ENCODE results near the gene AHI1. TPM values are rescaled to one million over a fixed set of nuclear protein-coding genes. Genes with fewer than 3 reads are reported as not detected.

Gene AHI1
- total and polyA plus RNA-seq, 2 of the 13 experiments (the other 11 are each of a cell fraction or from before 2014, with no cell fraction given): 7.2 to 18.6 TPM

DNA sequence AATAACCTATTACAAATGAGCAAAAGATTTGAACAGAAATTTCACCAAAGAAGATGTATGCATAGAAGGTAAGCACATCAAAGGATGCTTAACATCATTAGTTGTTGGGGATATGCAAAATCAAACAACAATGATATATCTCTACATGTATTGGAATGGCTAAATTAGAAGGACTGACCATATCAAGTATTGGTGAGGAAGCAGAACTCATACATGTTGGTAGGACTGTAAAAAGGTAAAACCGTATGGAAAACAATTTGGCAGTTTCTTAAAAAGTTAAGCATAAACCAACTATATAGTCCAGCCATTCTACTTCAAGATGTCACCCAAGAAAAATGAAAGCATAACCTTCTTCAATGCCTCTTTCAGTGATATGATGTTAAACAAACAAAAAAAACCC, 202.5 kb downstream of the AHI1 start:
- H3K4me1 ChIP-seq (ENCODE audit: insufficient read depth, low read length): no peaks in the 10 kb centered on the region
- ChIA-PET POLR2A (no interaction called here), CTCF (ENCODE audit: low intra/inter-chr PET ratio, low total read pairs) (no interaction called here)
- H4K20me1 ChIP-seq (ENCODE audit: insufficient read depth, low read length): no peaks in the 10 kb centered on the region
- DNase-seq (ENCODE audit: low spot score) (no peak), FAIRE-seq (no peak), ATAC-seq (no peak)
- H3K27ac ChIP-seq (ENCODE audit: extremely low read length, insufficient read depth, low read length): no peak overlapping the region
- H3K4me2 ChIP-seq (ENCODE audit: low read depth, low read length): no peak overlapping the region
- no TSS peak for BruUV-seq (replicated peaks)
- H2AFZ ChIP-seq (ENCODE audit: low read length): no peak overlapping the region
- intact Hi-C loops (cut with micrococcal nuclease; ENCODE audit: unreplicated experiment) (no loop called here), in situ Hi-C loops (cut with HindIII; ENCODE audit: extremely low pct_ligation_motif_present, low pct_unique_long_range_greater_than_20kb) (no loop called here)
- WGBS (ENCODE audit: low lambda C conversion rate): 86% methylated on average over 1 of the region's 1 CpG
- H3K9me3 ChIP-seq (ENCODE audit: low read length): no peaks in the 10 kb centered on the region
- no peak overlapping the region for H3K9ac ChIP-seq (ENCODE audit: insufficient read depth, low read depth, low read length)
- H3K36me3 ChIP-seq (replicated peaks in 1 of 2; ENCODE audit: control insufficient read depth in 1 of 2, insufficient read depth in 2 of 2, low read length in 2 of 2): no peaks in the 10 kb centered on the region
- no peak overlapping the region for H3K4me3 ChIP-seq (replicated peaks in 1 of 3; ENCODE audit: insufficient read depth in 1 of 3, low read depth in 2 of 3, low read length in 3 of 3)
- H3K27me3 ChIP-seq (ENCODE audit: control insufficient read depth in 1 of 2, insufficient read depth in 2 of 2, low read length in 2 of 2): no peaks in the 10 kb centered on the region
- H3K79me2 ChIP-seq (ENCODE audit: insufficient read depth, low read length): no peaks in the 10 kb centered on the region
- TF ChIP-seq SALL1 (CRISPR knock-in tag; IDR thresholded peaks at IDR 0.05) (no peak), CBX2 (IDR thresholded peaks at IDR 0.05; ENCODE audit: low read depth, low read length) (no peak), CBX2 (CRISPR knock-in tag; IDR thresholded peaks at IDR 0.05; ENCODE audit: low read depth) (no peak), TSC22D2 (CRISPR knock-in tag; IDR thresholded peaks at IDR 0.05; ENCODE audit: borderline replicate concordance) (no peak), TCF12 (IDR thresholded peaks at IDR 0.05) (no peak), TCF12 (CRISPR knock-in tag; IDR thresholded peaks at IDR 0.05) (no peak), KMT2A (CRISPR knock-in tag; IDR thresholded peaks at IDR 0.05) (no peak), RFX1 (IDR thresholded peaks at IDR 0.05) (no peak), TEAD2 (CRISPR knock-in tag; IDR thresholded peaks at IDR 0.05) (no peak), KDM1A (CRISPR knock-in tag; IDR thresholded peaks at IDR 0.05) (no peak), MTA3 (CRISPR knock-in tag; IDR thresholded peaks at IDR 0.05) (no peak)
- TF ChIP-seq, protein P1, sequence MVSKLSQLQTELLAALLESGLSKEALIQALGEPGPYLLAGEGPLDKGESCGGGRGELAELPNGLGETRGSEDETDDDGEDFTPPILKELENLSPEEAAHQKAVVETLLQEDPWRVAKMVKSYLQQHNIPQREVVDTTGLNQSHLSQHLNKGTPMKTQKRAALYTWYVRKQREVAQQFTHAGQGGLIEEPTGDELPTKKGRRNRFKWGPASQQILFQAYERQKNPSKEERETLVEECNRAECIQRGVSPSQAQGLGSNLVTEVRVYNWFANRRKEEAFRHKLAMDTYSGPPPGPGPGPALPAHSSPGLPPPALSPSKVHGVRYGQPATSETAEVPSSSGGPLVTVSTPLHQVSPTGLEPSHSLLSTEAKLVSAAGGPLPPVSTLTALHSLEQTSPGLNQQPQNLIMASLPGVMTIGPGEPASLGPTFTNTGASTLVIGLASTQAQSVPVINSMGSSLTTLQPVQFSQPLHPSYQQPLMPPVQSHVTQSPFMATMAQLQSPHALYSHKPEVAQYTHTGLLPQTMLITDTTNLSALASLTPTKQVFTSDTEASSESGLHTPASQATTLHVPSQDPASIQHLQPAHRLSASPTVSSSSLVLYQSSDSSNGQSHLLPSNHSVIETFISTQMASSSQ (IDR thresholded peaks at IDR 0.05; ENCODE audit: low read depth): no peak
- TF ChIP-seq, protein P1 (CRISPR knock-in tag; IDR thresholded peaks at IDR 0.05; ENCODE audit: borderline replicate concordance): no peak
- TF ChIP-seq, protein P2, sequence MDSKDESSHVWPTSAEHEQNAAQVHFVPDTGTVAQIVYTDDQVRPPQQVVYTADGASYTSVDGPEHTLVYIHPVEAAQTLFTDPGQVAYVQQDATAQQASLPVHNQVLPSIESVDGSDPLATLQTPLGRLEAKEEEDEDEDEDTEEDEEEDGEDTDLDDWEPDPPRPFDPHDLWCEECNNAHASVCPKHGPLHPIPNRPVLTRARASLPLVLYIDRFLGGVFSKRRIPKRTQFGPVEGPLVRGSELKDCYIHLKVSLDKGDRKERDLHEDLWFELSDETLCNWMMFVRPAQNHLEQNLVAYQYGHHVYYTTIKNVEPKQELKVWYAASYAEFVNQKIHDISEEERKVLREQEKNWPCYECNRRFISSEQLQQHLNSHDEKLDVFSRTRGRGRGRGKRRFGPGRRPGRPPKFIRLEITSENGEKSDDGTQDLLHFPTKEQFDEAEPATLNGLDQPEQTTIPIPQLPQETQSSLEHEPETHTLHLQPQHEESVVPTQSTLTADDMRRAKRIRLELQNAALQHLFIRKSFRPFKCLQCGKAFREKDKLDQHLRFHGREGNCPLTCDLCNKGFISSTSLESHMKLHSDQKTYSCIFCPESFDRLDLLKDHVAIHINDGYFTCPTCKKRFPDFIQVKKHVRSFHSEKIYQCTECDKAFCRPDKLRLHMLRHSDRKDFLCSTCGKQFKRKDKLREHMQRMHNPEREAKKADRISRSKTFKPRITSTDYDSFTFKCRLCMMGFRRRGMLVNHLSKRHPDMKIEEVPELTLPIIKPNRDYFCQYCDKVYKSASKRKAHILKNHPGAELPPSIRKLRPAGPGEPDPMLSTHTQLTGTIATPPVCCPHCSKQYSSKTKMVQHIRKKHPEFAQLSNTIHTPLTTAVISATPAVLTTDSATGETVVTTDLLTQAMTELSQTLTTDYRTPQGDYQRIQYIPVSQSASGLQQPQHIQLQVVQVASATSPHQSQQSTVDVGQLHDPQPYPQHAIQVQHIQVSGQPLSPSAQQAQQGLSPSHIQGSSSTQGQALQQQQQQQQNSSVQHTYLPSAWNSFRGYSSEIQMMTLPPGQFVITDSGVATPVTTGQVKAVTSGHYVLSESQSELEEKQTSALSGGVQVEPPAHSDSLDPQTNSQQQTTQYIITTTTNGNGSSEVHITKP (CRISPR knock-in tag; IDR thresholded peaks at IDR 0.05; ENCODE audit: low read depth): no peak
- TF ChIP-seq, protein P3, sequence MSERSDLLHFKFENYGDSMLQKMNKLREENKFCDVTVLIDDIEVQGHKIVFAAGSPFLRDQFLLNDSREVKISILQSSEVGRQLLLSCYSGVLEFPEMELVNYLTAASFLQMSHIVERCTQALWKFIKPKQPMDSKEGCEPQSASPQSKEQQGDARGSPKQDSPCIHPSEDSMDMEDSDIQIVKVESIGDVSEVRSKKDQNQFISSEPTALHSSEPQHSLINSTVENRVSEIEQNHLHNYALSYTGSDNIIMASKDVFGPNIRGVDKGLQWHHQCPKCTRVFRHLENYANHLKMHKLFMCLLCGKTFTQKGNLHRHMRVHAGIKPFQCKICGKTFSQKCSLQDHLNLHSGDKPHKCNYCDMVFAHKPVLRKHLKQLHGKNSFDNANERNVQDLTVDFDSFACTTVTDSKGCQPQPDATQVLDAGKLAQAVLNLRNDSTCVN (CRISPR knock-in tag; IDR thresholded peaks at IDR 0.05; ENCODE audit: borderline replicate concordance): no peak
